GM21367 (cell line): ENCODE data around the gene ZSCAN4.

Experiments used
- ATAC-seq: cut with Tn5 transposase; IDR thresholded peaks from one replicate; pipeline ENCODE4 v1.9.1; 2021; ENCODE audit not compliant: unreplicated experiment

Gene ZSCAN4

GRCh38 chr19:57675881-57676280 is 7.1 kb downstream of the ZSCAN4 start:
- no peak for ATAC-seq

GRCh38 chr19:57682226-57682766 is 13.6 kb downstream of the ZSCAN4 start:
- no peak for ATAC-seq

- ATAC-seq, result no peak
These were observed 18.0 kb downstream of the ZSCAN4 start for GRCh38 chr19:57686727-57687126.

- ATAC-seq, result no peak
These were observed 18.8 kb downstream of the ZSCAN4 start for GRCh38 chr19:57687363-57688010.

- no peak for ATAC-seq
These were observed 19.5 kb downstream of the ZSCAN4 start for GRCh38 chr19:57688011-57688763.

GRCh38 chr19:57689750-57690149 is 21.0 kb downstream of the ZSCAN4 start:
- no peak for ATAC-seq

GRCh38 chr19:57701625-57702024 is 32.9 kb downstream of the ZSCAN4 start:
- no peak for ATAC-seq

- no peak for ATAC-seq
These were observed 37.6 kb downstream of the ZSCAN4 start for GRCh38 chr19:57706346-57706745.

- no peak for ATAC-seq
These were observed 40.1 kb downstream of the ZSCAN4 start, which contains the start of gene ZNF154 for GRCh38 chr19:57708641-57709361. Gene ZNF154, minus strand, starts transcription at chr19:57709204. Its CDS starts 233 bp downstream, at chr19:57708971.

GRCh38 chr19:57709616-57710015 is 40.9 kb downstream of the ZSCAN4 start:
- ATAC-seq, result no peak

- ATAC-seq, result no peak
These were observed 43.5 kb downstream of the ZSCAN4 start for GRCh38 chr19:57712222-57712621.

GRCh38 chr19:57719424-57719823 is 50.7 kb downstream of the ZSCAN4 start:
- ATAC-seq, result no peak

GRCh38 chr19:57719901-57720519 is 51.3 kb downstream of the ZSCAN4 start:
- ATAC-seq, result no peak

GRCh38 chr19:57720878-57721277 is 52.1 kb downstream of the ZSCAN4 start:
- no peak for ATAC-seq
